Stimulated activated CD4-positive, alpha-beta T cell treated with anti-CD3 and anti-CD28 coated beads, Interleukin-15, amount 100 ng/mL, for 1 hour (primary cell): ENCODE results near the gene GLI1.

ENCODE experiments used
- DNase-seq, 2 donors: peaks; one replicate each; pipeline ENCODE4 v3.0.0-alpha.2; 2020; ENCODE audit warnings: low read depth in 1 of 2, low spot score in 1 of 2

The GLI1 gene

DNA sequence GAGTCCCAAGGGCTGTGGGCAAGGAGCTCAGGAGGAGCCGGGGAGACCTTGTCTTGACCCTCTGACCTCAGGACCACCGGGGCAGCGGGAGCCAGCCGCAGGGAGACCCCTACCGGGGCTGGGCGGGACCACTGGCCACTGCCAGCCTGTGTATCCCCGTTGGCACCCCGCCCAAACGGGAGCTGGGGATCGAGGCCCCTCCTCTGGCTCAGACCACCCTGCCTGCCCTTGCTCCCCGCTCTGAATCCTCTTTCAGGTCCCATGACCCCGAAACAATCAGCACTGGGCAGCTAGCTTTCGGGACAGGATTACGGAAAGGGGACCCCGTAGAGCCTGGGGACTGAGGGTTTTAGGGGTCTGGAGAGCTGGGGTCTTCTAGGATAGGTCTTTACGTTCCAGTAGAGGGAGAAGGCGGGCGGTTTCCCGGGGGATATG is 1.3 kb downstream of the GLI1 start:
- no peak for DNase-seq

DNA sequence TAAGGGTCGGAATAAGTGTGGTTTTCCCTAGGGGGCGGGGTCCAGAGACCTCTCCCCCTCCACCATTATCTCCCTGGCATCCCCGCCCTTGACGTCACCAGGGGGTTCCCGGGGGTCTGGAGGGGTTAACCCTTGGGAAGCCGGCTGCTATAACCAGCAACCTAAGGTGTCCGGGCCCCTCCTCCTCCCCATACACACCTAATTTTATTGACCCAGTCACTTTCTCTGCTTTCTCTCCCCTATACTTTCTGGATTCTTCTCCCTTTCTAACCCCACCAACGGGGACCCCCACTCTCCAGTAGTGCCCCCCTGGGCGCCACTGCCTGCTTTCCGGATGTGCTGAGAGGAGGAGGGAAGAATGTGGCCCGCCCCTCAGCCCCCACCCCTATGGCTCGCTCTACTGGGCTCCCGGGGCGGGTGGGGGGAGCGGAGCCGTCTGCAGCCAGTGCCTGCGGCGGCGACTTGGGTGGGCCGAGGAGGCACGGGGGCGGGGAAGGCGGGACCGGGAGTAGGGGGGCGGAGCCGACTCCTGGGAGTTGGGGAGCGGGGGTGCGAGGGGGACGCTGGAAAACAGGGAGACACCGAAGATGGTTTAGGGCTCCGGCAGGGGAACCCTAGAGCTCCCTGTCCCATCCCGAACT is 1.8 kb downstream of the GLI1 start:
- no peak for DNase-seq

DNA sequence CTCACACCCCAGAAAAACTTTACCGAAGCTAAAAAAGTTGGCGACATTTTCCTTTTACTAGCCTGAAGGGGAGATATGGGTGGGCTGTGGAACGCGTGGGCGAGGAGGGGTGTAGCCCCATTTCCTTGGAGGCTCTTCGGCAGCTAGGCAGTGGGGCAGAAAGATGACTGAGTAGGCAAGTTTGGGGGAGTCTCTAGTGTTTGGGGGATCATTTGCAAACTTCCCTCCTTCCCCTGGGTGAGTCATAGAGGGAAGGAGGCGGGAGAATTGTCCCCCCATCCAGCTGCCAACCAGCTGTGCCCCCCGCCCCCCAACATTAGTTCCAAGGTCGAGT is 2.3 kb downstream of the GLI1 start:
- no peak for DNase-seq

- DNase-seq = peak; percentile 78 to 82
These were observed 2.8 kb downstream of the GLI1 start for GRCh38 chr12:57462251-57462911.

GRCh38 chr12:57462912-57463253 is 3.3 kb downstream of the GLI1 start:
- DNase-seq = no peak

GRCh38 chr12:57464569-57464968 is 5.0 kb downstream of the GLI1 start:
- no peak for DNase-seq

DNA sequence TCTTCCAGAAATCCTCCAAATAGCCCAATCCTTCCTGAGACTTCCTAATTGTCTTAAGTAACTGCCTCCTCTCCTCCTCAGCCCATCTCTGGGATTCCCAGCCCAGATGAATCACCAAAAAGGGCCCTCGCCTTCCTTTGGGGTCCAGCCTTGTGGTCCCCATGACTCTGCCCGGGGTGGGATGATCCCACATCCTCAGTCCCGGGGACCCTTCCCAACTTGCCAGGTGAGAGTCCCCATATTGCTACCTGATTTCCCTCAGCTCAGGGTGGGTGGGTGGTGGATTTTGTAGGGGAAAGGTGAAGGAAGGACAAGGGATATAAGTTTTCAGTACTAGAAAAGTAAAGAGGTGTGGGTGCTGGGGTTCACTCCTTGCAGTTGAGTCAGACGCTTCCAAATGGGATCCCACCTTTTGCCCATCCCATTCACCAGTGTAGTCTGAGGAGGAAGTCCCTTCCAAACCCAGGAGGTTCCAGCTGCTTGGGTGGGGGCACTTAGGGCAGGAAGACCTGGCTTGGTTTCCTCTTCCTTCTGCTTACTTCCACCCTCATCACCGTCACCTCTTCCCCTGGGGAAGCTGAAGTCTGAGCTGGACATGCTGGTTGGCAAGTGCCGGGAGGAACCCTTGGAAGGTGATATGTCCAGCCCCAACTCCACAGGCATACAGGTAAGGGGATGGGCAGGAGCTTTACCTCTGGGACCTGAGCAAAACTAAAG is 5.6 kb downstream of the GLI1 start:
- DNase-seq = no peak

GRCh38 chr12:57465747-57466505 is 6.3 kb downstream of the GLI1 start:
- no peak for DNase-seq

GRCh38 chr12:57467212-57467874 is 7.8 kb downstream of the GLI1 start:
- DNase-seq = no peak

DNA sequence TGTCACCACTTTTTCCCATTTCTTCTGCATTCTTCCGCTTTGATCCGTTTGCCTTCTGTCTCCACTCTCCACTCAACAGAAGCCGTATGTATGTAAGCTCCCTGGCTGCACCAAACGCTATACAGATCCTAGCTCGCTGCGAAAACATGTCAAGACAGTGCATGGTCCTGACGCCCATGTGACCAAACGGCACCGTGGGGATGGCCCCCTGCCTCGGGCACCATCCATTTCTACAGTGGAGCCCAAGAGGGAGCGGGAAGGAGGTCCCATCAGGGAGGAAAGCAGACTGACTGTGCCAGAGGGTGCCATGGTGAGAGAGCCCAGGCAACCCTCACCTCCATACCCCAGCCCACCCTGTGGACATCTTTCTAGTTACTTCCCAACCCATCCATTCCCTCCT is 8.3 kb downstream of the GLI1 start:
- DNase-seq = no peak

GRCh38 chr12:57469296-57470164 is 9.9 kb downstream of the GLI1 start:
- no peak for DNase-seq

- no peak for DNase-seq
These were observed 10.8 kb downstream of the GLI1 start for GRCh38 chr12:57470286-57470969.

DNA sequence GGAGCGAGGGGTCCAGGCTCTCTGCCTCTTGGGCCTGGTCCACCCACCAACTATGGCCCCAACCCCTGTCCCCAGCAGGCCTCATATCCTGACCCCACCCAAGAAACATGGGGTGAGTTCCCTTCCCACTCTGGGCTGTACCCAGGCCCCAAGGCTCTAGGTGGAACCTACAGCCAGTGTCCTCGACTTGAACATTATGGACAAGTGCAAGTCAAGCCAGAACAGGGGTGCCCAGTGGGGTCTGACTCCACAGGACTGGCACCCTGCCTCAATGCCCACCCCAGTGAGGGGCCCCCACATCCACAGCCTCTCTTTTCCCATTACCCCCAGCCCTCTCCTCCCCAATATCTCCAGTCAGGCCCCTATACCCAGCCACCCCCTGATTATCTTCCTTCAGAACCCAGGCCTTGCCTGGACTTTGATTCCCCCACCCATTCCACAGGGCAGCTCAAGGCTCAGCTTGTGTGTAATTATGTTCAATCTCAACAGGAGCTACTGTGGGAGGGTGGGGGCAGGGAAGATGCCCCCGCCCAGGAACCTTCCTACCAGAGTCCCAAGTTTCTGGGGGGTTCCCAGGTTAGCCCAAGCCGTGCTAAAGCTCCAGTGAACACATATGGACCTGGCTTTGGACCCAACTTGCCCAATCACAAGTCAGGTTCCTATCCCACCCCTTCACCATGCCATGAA is 11.5 kb downstream of the GLI1 start:
- DNase-seq = no peak

- DNase-seq = no peak
These were observed 12.1 kb downstream of the GLI1 start for GRCh38 chr12:57471661-57472060.

DNA sequence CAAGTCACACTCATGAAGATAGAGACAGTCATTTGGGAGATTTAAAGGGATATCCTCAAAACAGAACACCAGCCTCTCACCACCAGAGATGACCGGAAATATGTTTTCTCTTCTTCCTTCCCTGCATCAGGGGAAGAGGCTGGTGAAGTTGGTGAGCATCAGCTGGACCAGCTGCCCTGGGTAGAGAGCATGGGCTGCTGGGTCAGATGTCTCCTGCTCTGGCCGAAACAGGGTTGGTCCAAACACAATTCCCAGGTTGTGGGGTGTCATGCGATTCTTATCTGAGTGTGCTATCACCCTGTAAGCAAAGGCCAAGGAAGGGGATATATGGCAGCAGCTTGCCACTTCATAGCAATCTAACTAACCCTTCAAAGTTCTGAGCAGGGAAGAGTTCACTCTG is 12.8 kb downstream of the GLI1 start:
- no peak for DNase-seq

GRCh38 chr12:57473392-57473791 is 13.8 kb downstream of the GLI1 start:
- DNase-seq = no peak

DNA sequence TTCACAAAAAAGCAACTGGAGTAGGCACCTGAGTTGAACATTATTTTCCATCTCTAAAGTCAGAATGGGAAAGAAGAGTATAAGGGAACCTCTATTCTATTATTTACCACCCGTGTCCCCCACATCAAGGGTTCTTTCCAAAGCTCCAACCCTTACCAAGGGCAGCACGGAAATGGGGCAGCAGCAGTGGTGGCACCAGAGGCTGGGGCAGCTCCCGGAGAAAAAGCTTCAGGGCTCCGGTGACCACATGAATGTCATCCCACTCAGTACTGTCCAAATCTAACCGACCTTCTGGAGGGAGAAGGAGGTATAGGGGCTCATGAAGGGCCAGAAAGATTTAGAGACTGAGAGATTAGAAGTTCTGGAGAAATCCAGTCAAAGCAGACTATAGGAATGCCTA is 14.3 kb downstream of the GLI1 start:
- no peak for DNase-seq

DNA sequence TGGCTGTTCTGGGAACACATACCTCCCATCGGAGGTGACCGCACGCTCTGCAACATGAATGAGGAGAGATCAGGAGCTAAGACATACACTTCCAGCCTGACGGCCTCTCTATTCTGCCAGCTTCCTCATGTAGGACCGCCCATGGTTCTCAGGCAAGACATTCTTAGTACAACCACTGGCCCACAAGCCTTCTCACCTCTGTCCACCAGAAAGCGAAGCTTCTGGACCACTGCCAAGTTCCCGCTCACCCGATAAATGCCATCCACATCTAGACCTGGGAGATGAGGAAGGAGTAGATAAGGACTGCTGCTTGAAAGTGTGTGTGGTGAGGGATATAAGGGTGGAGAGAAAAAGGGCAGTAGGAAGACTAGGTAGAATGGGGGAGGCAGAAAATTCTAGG is 14.8 kb downstream of the GLI1 start:
- no peak for DNase-seq

DNA sequence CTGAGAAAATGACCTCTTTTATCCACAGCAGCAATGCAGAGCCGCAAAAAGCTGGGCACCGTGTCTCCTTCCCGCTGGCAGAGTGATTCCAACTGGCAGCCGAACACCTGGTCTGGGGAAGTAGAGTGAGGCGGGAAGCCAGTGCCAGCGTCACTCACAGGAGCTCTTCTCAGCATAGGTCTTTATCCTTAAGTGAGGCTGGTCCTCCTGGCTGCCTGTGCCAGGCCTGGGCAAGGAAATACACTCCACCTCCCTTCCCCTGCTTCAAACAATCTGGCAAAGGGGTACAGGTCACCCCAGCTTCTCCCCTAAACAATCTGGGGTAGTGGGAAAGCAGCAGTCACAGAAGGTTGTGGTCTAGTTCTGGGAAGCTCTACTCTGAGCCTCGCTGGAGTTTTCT is 15.3 kb downstream of the GLI1 start:
- DNase-seq = no peak
